Measurements from ENCODE around the gene MFAP4.

Gene MFAP4

DNA sequence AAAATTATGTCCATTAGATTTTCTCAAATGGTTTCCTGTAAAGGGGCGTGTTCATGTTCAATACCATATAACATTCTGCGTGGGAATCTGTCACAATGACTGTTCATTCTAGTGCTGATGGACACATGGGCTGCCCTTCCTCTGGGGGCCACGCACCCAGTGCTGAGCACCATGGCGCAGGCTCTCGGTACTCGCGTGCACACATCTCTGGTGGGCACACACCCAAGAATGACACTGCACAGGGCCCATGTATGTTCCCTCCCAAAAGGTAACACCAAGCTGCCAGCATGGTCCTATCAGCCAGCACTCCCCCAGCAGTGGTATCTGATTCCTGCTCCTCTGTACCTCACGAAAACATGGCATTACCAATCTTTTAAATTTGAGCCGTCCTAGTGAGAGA lies 38.2 kb downstream of the MFAP4 start:
- Histone ChIP-seq H3K4me3 (ENCODE audit: low read depth, low read length) (no peak overlapping the region), H3K9me3 (ENCODE audit: control insufficient read depth, insufficient read depth, low read depth, low read length) (no peaks in the 10 kb centered on the region), H3K36me3 (ENCODE audit: control insufficient read depth in 2 of 2, insufficient read depth in 1 of 2, low read length in 2 of 2) (peaks cover 0 to 3% of the 10 kb centered on the region in 2 experiments; a peak in 1 of 3 replicates), H3K27ac (ENCODE audit: extremely low read depth, low read depth, low read length) (no peak overlapping the region), H3K4me1 (ENCODE audit: control insufficient read depth, insufficient read depth, low read length) (peaks cover 8% of the 10 kb centered on the region)
- CTCF ChIA-PET = no interaction called here
- POLR2A ChIA-PET = no interaction called here
- TF ChIP-seq ZNF623 (tag by site-specific recombination; IDR thresholded peaks at IDR 0.05) (no peak), HOXA7 (CRISPR knock-in tag; IDR thresholded peaks at IDR 0.05; ENCODE audit: borderline replicate concordance) (no peak), ZNF311 (tag by site-specific recombination; IDR thresholded peaks at IDR 0.05; ENCODE audit: borderline replicate concordance) (no peak), ZFHX2 (tag by site-specific recombination; conservative IDR thresholded peaks at IDR 0.05) (no peak), ZNF433 (tag by site-specific recombination; IDR thresholded peaks at IDR 0.05; ENCODE audit: low read depth) (no peak), ZNF19 (tag by site-specific recombination; IDR thresholded peaks at IDR 0.05; ENCODE audit: low read depth) (no peak), HOXC10 (CRISPR knock-in tag; IDR thresholded peaks at IDR 0.05) (no peak), SCRT2 (tag by site-specific recombination; IDR thresholded peaks at IDR 0.05) (no peak), ZNF529 (tag by site-specific recombination; IDR thresholded peaks at IDR 0.05; ENCODE audit: insufficient replicate concordance) (no peak), ZNF585B (tag by site-specific recombination; IDR thresholded peaks at IDR 0.05) (no peak), ZNF677 (tag by site-specific recombination; IDR thresholded peaks at IDR 0.05) (no peak), ZSCAN30 (tag by site-specific recombination; IDR thresholded peaks at IDR 0.05) (no peak), ZNF426 (tag by site-specific recombination; IDR thresholded peaks at IDR 0.05) (no peak), ZBTB6 (tag by site-specific recombination; IDR thresholded peaks at IDR 0.05) (no peak), BCL11A (tag by site-specific recombination; IDR thresholded peaks at IDR 0.05; ENCODE audit: low read depth) (no peak), ZNF169 (tag by site-specific recombination; IDR thresholded peaks at IDR 0.05) (no peak), ZNF555 (tag by site-specific recombination; conservative IDR thresholded peaks at IDR 0.05) (no peak)
- TF ChIP-seq, protein P1, sequence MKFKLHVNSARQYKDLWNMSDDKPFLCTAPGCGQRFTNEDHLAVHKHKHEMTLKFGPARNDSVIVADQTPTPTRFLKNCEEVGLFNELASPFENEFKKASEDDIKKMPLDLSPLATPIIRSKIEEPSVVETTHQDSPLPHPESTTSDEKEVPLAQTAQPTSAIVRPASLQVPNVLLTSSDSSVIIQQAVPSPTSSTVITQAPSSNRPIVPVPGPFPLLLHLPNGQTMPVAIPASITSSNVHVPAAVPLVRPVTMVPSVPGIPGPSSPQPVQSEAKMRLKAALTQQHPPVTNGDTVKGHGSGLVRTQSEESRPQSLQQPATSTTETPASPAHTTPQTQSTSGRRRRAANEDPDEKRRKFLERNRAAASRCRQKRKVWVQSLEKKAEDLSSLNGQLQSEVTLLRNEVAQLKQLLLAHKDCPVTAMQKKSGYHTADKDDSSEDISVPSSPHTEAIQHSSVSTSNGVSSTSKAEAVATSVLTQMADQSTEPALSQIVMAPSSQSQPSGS (tag by site-specific recombination; IDR thresholded peaks at IDR 0.05; ENCODE audit: low read depth) = no peak
- TF ChIP-seq, protein P2, sequence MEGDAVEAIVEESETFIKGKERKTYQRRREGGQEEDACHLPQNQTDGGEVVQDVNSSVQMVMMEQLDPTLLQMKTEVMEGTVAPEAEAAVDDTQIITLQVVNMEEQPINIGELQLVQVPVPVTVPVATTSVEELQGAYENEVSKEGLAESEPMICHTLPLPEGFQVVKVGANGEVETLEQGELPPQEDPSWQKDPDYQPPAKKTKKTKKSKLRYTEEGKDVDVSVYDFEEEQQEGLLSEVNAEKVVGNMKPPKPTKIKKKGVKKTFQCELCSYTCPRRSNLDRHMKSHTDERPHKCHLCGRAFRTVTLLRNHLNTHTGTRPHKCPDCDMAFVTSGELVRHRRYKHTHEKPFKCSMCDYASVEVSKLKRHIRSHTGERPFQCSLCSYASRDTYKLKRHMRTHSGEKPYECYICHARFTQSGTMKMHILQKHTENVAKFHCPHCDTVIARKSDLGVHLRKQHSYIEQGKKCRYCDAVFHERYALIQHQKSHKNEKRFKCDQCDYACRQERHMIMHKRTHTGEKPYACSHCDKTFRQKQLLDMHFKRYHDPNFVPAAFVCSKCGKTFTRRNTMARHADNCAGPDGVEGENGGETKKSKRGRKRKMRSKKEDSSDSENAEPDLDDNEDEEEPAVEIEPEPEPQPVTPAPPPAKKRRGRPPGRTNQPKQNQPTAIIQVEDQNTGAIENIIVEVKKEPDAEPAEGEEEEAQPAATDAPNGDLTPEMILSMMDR (tag by site-specific recombination; IDR thresholded peaks at IDR 0.05) = no peak

- ChIA-PET POLR2A (no interaction called here), CTCF (no interaction called here)
- H3K27ac ChIP-seq (ENCODE audit: extremely low read depth, low read depth, low read length) = no peak overlapping the region
- H3K4me1 ChIP-seq (ENCODE audit: control insufficient read depth, insufficient read depth, low read length) = peaks cover 8% of the 10 kb centered on the region
- peaks cover 0 to 5% of the 10 kb centered on the region in 2 experiments; a peak in 1 of 3 replicates for H3K36me3 ChIP-seq (ENCODE audit: control insufficient read depth in 2 of 2, insufficient read depth in 1 of 2, low read length in 2 of 2)
- no peaks in the 10 kb centered on the region for H3K9me3 ChIP-seq (ENCODE audit: control insufficient read depth, insufficient read depth, low read depth, low read length)
- H3K4me3 ChIP-seq (ENCODE audit: low read depth, low read length) = no peak overlapping the region
- TF ChIP-seq MYNN (tag by site-specific recombination; IDR thresholded peaks at IDR 0.05; ENCODE audit: borderline replicate concordance) = no peak
- no peak for TF ChIP-seq ZBTB6 (tag by site-specific recombination; IDR thresholded peaks at IDR 0.05)
- TF ChIP-seq GLI4 (tag by site-specific recombination; IDR thresholded peaks at IDR 0.05) = no peak
- no peak for TF ChIP-seq HOXD13 (CRISPR knock-in tag; IDR thresholded peaks at IDR 0.05; ENCODE audit: borderline replicate concordance)
- TF ChIP-seq, protein P3, sequence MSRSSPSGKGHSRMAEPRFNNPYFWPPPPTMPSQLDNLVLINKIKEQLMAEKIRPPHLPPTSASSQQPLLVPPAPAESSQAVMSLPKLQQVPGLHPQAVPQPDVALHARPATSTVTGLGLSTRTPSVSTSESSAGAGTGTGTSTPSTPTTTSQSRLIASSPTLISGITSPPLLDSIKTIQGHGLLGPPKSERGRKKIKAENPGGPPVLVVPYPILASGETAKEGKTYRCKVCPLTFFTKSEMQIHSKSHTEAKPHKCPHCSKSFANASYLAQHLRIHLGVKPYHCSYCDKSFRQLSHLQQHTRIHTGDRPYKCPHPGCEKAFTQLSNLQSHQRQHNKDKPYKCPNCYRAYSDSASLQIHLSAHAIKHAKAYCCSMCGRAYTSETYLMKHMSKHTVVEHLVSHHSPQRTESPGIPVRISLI (tag by site-specific recombination; IDR thresholded peaks at IDR 0.05) = no peak
- TF ChIP-seq ZNF692 (tag by site-specific recombination; IDR thresholded peaks at IDR 0.05) = no peak
- TF ChIP-seq ZBTB8A (tag by site-specific recombination; IDR thresholded peaks at IDR 0.05) = no peak
- no peak for TF ChIP-seq ZNF600 (tag by site-specific recombination; IDR thresholded peaks at IDR 0.05)
- TF ChIP-seq BCL11B (tag by site-specific recombination; IDR thresholded peaks at IDR 0.05; ENCODE audit: low read depth) = no peak
- TF ChIP-seq ZNF121 (tag by site-specific recombination; IDR thresholded peaks at IDR 0.05) = no peak
- TF ChIP-seq ZNF624 (tag by site-specific recombination; IDR thresholded peaks at IDR 0.05) = no peak
Observed at GRCh38 chr17:19348081-19348650, 38.8 kb downstream of the MFAP4 start.
